ENCODE results near the gene CDHR4. TPM values are rescaled to one million over a fixed set of nuclear protein-coding genes. Genes with fewer than 3 reads are reported as not detected.
"Not testable (repeated sequence)": the region's sequence is repeated elsewhere in the genome, so short reads cannot be mapped to it uniquely, and the experiment has no call there.

Gene CDHR4
- total RNA-seq, 3 donors from 2014 or later = not detected

DNA sequence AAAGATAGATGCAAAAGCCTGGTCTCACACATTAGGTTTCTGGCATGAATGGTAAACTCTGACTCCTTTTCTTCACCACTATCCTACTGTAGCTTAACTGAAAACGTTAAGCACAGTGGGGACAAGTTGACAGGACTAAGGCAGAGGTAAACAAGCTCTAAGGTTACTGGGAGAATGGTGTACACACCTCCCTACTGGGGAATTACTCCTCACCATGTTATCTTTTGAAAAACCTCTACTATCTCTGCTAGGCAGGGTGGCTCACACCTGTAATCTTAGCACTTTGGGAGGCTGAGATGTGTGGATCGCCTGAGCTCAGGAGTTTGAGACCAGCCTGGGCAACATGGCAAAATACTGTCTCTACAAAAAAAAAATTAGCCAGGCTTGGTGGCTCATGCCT is 42.5 kb downstream of the CDHR4 start:
- Histone ChIP-seq H3K36me3 (no peaks in the 10 kb centered on the region), H3K4me1 (no peaks in the 10 kb centered on the region), H3K27me3 (no peaks in the 10 kb centered on the region), H3K4me3 (no peak overlapping the region), H3K9me3 (no peaks in the 10 kb centered on the region), H3K27ac (no peak overlapping the region)
- TF ChIP-seq POLR2A (IDR thresholded peaks at IDR 0.05) (no peak), POLR2AphosphoS5 (IDR thresholded peaks at IDR 0.05) (no peak)
- TF ChIP-seq, protein P1, sequence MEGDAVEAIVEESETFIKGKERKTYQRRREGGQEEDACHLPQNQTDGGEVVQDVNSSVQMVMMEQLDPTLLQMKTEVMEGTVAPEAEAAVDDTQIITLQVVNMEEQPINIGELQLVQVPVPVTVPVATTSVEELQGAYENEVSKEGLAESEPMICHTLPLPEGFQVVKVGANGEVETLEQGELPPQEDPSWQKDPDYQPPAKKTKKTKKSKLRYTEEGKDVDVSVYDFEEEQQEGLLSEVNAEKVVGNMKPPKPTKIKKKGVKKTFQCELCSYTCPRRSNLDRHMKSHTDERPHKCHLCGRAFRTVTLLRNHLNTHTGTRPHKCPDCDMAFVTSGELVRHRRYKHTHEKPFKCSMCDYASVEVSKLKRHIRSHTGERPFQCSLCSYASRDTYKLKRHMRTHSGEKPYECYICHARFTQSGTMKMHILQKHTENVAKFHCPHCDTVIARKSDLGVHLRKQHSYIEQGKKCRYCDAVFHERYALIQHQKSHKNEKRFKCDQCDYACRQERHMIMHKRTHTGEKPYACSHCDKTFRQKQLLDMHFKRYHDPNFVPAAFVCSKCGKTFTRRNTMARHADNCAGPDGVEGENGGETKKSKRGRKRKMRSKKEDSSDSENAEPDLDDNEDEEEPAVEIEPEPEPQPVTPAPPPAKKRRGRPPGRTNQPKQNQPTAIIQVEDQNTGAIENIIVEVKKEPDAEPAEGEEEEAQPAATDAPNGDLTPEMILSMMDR (IDR thresholded peaks at IDR 0.05) = no peak
- intact Hi-C loops (cut with DNase I; ENCODE audit: low total_unique reads) = no loop called here
- DNase-seq (ENCODE audit: low spot score in 2 of 2) = no peak

DNA sequence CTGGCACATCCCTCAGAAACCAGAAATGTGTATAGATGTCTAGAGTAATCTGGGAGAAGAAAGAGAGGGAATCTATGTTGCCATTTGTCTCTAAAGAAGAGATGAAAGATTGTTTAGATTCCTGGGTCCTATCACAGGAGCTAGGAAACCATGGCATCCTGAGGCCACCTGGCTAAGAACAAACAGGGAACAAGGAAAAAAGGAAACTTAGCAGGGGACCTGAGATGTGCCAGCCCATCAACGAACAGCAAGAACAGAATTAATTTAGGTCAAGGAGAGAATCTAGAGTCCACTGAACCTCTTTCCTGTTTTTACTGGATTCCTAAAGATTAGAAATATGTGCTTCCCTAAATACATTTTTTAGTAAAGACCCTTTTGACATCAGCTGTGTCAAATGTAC is 43.6 kb downstream of the CDHR4 start:
- Histone ChIP-seq H3K36me3 (no peaks in the 10 kb centered on the region), H3K4me3 (no peak overlapping the region), H3K9me3 (no peaks in the 10 kb centered on the region), H3K27me3 (no peaks in the 10 kb centered on the region), H3K4me1 (no peaks in the 10 kb centered on the region), H3K27ac (no peak overlapping the region)
- TF ChIP-seq POLR2A (IDR thresholded peaks at IDR 0.05) (no peak), POLR2AphosphoS5 (IDR thresholded peaks at IDR 0.05) (no peak)
- TF ChIP-seq, protein P1 (IDR thresholded peaks at IDR 0.05) = no peak
- DNase-seq (ENCODE audit: low spot score in 2 of 2) = no peak
- intact Hi-C loops (cut with DNase I; ENCODE audit: low total_unique reads) = no loop called here

DNA sequence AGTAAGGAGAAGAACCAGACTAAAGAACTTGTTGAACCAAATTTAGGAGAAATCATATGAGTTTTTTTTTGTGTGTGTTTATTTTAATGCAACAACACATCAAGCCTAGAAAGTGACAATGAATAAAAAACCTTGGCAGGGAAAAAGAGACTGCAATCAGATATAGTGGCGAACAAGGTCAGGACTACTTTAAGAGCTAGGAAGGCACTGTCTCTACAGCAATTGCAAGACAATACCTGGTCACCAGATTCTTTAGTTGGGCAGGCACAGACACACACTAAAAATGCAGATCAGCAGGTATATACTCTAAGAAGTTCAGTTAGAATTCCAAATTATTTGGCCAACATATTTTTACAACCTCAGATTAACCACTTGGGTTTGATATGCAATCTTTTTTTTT is 45.1 kb downstream of the CDHR4 start:
- Histone ChIP-seq H3K27me3 (no peaks in the 10 kb centered on the region), H3K9me3 (no peaks in the 10 kb centered on the region), H3K4me1 (no peaks in the 10 kb centered on the region), H3K4me3 (no peak overlapping the region), H3K27ac (no peak overlapping the region), H3K36me3 (no peaks in the 10 kb centered on the region)
- intact Hi-C loops (cut with DNase I; ENCODE audit: low total_unique reads) = loop anchor here (1.0 kb wide), 1 partner anchor 19 kb away; no protein-coding TSS in a partner anchor
- TF ChIP-seq POLR2A (IDR thresholded peaks at IDR 0.05) = no peak
- no peak for DNase-seq (ENCODE audit: low spot score in 2 of 2)

DNA sequence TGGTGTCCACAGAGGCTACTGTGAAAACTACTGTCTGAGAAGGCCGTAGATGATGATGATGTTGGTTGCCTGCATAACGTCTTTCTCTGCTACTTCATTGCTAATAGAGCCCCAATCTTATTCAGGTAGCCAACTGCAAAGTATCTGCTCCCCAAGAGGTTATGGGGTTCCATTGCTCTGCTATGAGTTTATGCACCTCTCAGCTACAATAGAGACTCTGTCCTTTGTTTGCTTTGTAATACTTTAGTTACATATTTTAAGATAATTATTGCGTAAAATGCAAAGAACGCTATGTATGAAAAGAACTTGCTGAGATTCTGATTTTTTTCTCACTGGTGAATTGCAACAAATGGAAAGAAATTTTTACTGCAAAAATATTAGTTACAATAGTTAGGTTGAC is 48.2 kb downstream of the CDHR4 start:
- no peak overlapping the region for H3K27ac ChIP-seq
- intact Hi-C loops (cut with DNase I; ENCODE audit: low total_unique reads) = no loop called here
- TF ChIP-seq POLR2A (IDR thresholded peaks at IDR 0.05) = no peak

DNA sequence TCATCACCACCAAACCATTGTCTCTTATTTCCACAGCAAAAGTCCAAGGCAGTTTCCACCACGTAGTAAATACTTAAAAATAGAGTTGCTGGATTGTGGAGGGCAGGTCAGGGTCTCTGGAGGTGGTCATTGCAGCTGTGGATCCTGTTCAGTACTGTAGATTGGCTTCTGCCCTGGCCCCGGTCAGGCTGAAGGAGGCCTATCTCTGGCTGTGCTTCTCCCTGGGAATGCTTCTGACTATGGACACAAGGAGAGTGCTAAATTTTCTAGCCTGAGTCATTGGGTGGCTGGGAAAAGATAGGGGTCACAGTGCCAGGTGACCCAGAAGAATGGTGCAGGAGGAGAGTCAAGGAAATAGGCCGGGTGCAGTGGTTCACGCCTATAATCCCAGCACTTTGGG is 49.6 kb downstream of the CDHR4 start:
- DNase-seq (ENCODE audit: low spot score in 2 of 2) = no peak
- Histone ChIP-seq H3K27me3 (no peaks in the 10 kb centered on the region), H3K36me3 (no peaks in the 10 kb centered on the region), H3K4me3 (no peak overlapping the region), H3K9me3 (no peaks in the 10 kb centered on the region), H3K4me1 (no peaks in the 10 kb centered on the region), H3K27ac (no peak overlapping the region)
- TF ChIP-seq, protein P1 (IDR thresholded peaks at IDR 0.05) = no peak
- TF ChIP-seq POLR2A (IDR thresholded peaks at IDR 0.05) = no peak
- TF ChIP-seq POLR2AphosphoS5 (IDR thresholded peaks at IDR 0.05) = no peak
- intact Hi-C loops (cut with DNase I; ENCODE audit: low total_unique reads) = no loop called here

More for the DNA sequence above, 48.2 kb downstream of the CDHR4 start:
- no peak for DNase-seq (ENCODE audit: low spot score in 2 of 2)
- Histone ChIP-seq H3K4me3 (no peak overlapping the region), H3K4me1 (no peaks in the 10 kb centered on the region), H3K9me3 (no peaks in the 10 kb centered on the region), H3K27me3 (no peaks in the 10 kb centered on the region), H3K36me3 (no peaks in the 10 kb centered on the region)

DNA sequence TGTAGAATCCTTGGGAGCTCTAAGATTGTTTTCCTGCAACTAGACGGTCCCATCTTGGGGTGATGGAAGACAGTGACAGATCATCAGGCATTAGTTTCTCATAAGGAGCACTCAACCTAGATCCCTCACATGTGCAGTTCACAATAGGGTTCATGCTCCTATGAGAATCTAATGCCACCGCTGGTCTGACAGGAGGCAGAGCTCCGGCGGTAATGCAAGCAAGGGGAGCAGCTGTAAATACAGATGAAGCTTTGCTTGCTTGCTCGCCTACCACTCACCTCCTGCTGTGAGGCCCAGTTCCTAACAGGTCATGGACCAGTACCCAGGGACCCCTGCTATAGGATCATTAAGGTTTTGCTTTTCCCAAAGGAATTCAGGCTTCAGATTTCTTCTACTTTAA is 50.8 kb downstream of the CDHR4 start:
- H3K4me3 ChIP-seq; intact Hi-C loops (cut with DNase I; ENCODE audit: low total_unique reads); H3K27me3 ChIP-seq; H3K27ac ChIP-seq; H3K36me3 ChIP-seq; H3K4me1 ChIP-seq; H3K9me3 ChIP-seq; DNase-seq (ENCODE audit: low spot score in 2 of 2): not testable (repeated sequence)
